IMR-90 (cell line): ENCODE data around the gene ZNF620. TPM values are rescaled to one million over a fixed set of nuclear protein-coding genes. Genes with fewer than 3 reads are reported as not detected.

Experiments used
- ATAC-seq: fragments of 200-7000 bp; cut with Tn5 transposase; 2 replicates; pipeline ENCODE4 v1.9.1; 2020; ENCODE audit warnings: low read depth, mild to moderate bottlenecking, moderate library complexity
- BruUV-seq: library from RNA; stranded (reverse); fragments of 400-500 nt; replicated peaks from 2 replicates; lab custom pipeline; 2021; lab: Mats Ljungman, UMichigan
- CTCF ChIA-PET: fragments of 300-600 bp; formaldehyde crosslinking; extraction: SDS; loops from one replicate; lab custom pipeline; 2021; ENCODE audit warnings: antibody characterized with exemption; lab: Yijun Ruan, JAX
- POLR2A ChIA-PET: fragments of 300-600 bp; sonication (Branson Sonifier 250); formaldehyde crosslinking; loops from one replicate; lab custom pipeline; 2022; ENCODE audit warnings: antibody characterized with exemption; ENCODE audit not compliant: unreplicated experiment; lab: Charles Lee
- DNase-seq: peaks from one replicate; pipeline ENCODE4 v3.0.0; 2013
- H2AFZ ChIP-seq: replicated peaks from 2 replicates; pipeline ENCODE3; 2013; ENCODE audit warnings: low read length, mild to moderate bottlenecking; ENCODE audit not compliant: poor library complexity
- H2AK5ac ChIP-seq: 2 replicates; pipeline ENCODE4 v1.6.1; 2013; ENCODE audit warnings: low read depth, low read length, inconsistent platforms
- H2AK9ac ChIP-seq: replicated peaks from 2 replicates; pipeline ENCODE3; 2013; ENCODE audit warnings: mild to moderate bottlenecking, low read depth, low read length, moderate library complexity; ENCODE audit not compliant: poor library complexity
- H2BK120ac ChIP-seq: 2 replicates; pipeline ENCODE4 v1.6.1; 2013; ENCODE audit warnings: low read depth, low read length, inconsistent platforms
- H2BK15ac ChIP-seq: 3 replicates; pipeline ENCODE4 v1.6.1; 2013; ENCODE audit warnings: low read depth, low read length, inconsistent platforms
- H2BK20ac ChIP-seq: 2 replicates; pipeline ENCODE4 v1.6.1; 2013; ENCODE audit warnings: low read depth, mild to moderate bottlenecking, inconsistent platforms, low read length, moderate library complexity
- H2BK5ac ChIP-seq: 2 replicates; pipeline ENCODE4 v1.6.1; 2013; ENCODE audit warnings: mild to moderate bottlenecking, low read depth, low read length, inconsistent platforms; ENCODE audit not compliant: poor library complexity, severe bottlenecking
- H3K14ac ChIP-seq: replicated peaks from 2 replicates; pipeline ENCODE4 v1.6.1; 2013; ENCODE audit warnings: low read depth, low read length, inconsistent platforms
- H3K18ac ChIP-seq: 2 replicates; pipeline ENCODE4 v1.6.1; 2013; ENCODE audit warnings: low read depth, low read length, control low read depth
- H3K23ac ChIP-seq: 2 replicates; pipeline ENCODE4 v1.6.1; 2013; ENCODE audit warnings: low read depth, low read length, inconsistent platforms
- H3K27ac ChIP-seq: 2 replicates; pipeline ENCODE4 v1.5.1; 2013; ENCODE audit warnings: mild to moderate bottlenecking, control low read depth, low read length; ENCODE audit not compliant: insufficient read depth
- H3K27me3 ChIP-seq: 2 replicates; pipeline ENCODE4 v1.6.1; 2013; ENCODE audit warnings: low read length; ENCODE audit not compliant: control insufficient read depth, insufficient read depth
- H3K36me3 ChIP-seq: 2 replicates; pipeline ENCODE4 v1.6.1; 2013; ENCODE audit warnings: low read length, mixed read lengths; ENCODE audit not compliant: control insufficient read depth, insufficient read depth
- H3K4ac ChIP-seq: 2 replicates; pipeline ENCODE4 v1.6.1; 2013; ENCODE audit warnings: low read depth, low read length, inconsistent platforms
- H3K4me1 ChIP-seq: 2 replicates; pipeline ENCODE4 v1.6.1; 2013; ENCODE audit warnings: low read length, mixed read lengths; ENCODE audit not compliant: control insufficient read depth, insufficient read depth
- H3K4me2 ChIP-seq: 2 replicates; pipeline ENCODE4 v1.6.1; 2013; ENCODE audit warnings: low read depth, mild to moderate bottlenecking, control low read depth, low read length, moderate library complexity
- H3K4me3 ChIP-seq: 2 replicates; pipeline ENCODE4 v1.5.1; 2013; ENCODE audit warnings: low read depth, mild to moderate bottlenecking, control low read depth, low read length, moderate library complexity; ENCODE audit not compliant: insufficient read depth
- H3K56ac ChIP-seq: 2 replicates; pipeline ENCODE4 v1.6.1; 2013; ENCODE audit warnings: low read length, inconsistent platforms; ENCODE audit not compliant: insufficient read depth; ENCODE audit errors: extremely low read depth
- H3K79me1 ChIP-seq, 2 experiments: 2 replicates each; pipeline ENCODE4 v1.6.1; 2013; ENCODE audit warnings: low read length in 2 of 2, inconsistent platforms in 1 of 2, low read depth in 1 of 2
- H3K9ac ChIP-seq: 2 replicates; pipeline ENCODE4 v1.6.1; 2013; ENCODE audit warnings: low read depth, low read length, control low read depth
- H3K9me1 ChIP-seq: 2 replicates; pipeline ENCODE4 v1.6.1; 2013; ENCODE audit warnings: low read length, inconsistent platforms; ENCODE audit not compliant: insufficient read depth
- H3K9me3 ChIP-seq: 2 replicates; pipeline ENCODE4 v1.6.1; 2013; ENCODE audit warnings: low read length; ENCODE audit not compliant: control insufficient read depth, insufficient read depth
- H4K20me1 ChIP-seq: 2 replicates; pipeline ENCODE4 v1.6.1; 2013; ENCODE audit warnings: low read length, inconsistent platforms; ENCODE audit not compliant: insufficient read depth
- H4K5ac ChIP-seq: 2 replicates; pipeline ENCODE4 v1.6.1; 2013; ENCODE audit warnings: mild to moderate bottlenecking, low read depth, low read length, control low read depth
- H4K8ac ChIP-seq, 2 experiments: 2 replicates each; pipeline ENCODE4 v1.6.1; 2013; ENCODE audit warnings: low read depth in 2 of 2, low read length in 2 of 2, control low read depth in 1 of 2, inconsistent platforms in 1 of 2
- H4K91ac ChIP-seq: 2 replicates; pipeline ENCODE4 v1.6.1; 2013; ENCODE audit warnings: low read depth, low read length, inconsistent platforms; ENCODE audit not compliant: insufficient read depth
- POLR2A ChIP-seq: IDR thresholded peaks from 2 replicates; pipeline ENCODE4 v1.6.1; 2012; ENCODE audit warnings: mild to moderate bottlenecking, low read depth, low read length
- WGBS, 2 experiments: methylation state at CpG; one replicate each; pipeline versions ENCODE4 v1.1.5 to v1.1.7; 2013; ENCODE audit warnings: missing lambda C conversion rate in 2 of 2; ENCODE audit not compliant: insufficient read length in 1 of 2; ENCODE audit errors: extremely low coverage in 2 of 2; 5-methylcytosine and 5-hydroxymethylcytosine counted together
- dilution Hi-C: fragments of 300-500 bp; cut with HindIII; formaldehyde crosslinking; loops from one replicate; pipeline ENCODE4 v1.14.3; 2018; ENCODE audit warnings: low sequenced_read_pairs; ENCODE audit not compliant: unreplicated experiment
- in situ Hi-C: fragments of 300-500 bp; cut with MboI; formaldehyde crosslinking; loops from 3 replicates; pipeline ENCODE4 v1.14.3; 2019; ENCODE audit warnings: low sequenced_read_pairs, inconsistent platforms, mixed read lengths
- intact Hi-C: fragments of 100-400 bp; cut with micrococcal nuclease; formaldehyde crosslinking; loops from 2 replicates; pipeline ENCODE4 v1.10.0; 2022
- polyA plus RNA-seq, 3 experiments: library from polyadenylated mRNA; depleted of rRNA; stranded (reverse); fragments of >200 nt; gene quantifications; 2 replicates each; pipeline ENCODE4 v1.2.3, GENCODE V29; 2012; ENCODE audit warnings: low replicate concordance in 1 of 3
- total RNA-seq: library from RNA; depleted of rRNA; stranded (reverse); fragments of >200 nt; gene quantifications from 2 replicates; pipeline ENCODE4 v1.2.3, GENCODE V29; 2012

The ZNF620 gene
- total and polyA plus RNA-seq, 2 of the 4 experiments (the other 2 are of a cell fraction) = 0.48 to 0.72 TPM

- ChIA-PET POLR2A (no interaction called here), CTCF (interaction anchor here (0.6 to 1.3 kb wide), 3 partner anchors 12 to 60 kb away, joined by 3 read pairs; partner anchors contain the start of gene ZNF619)
- peaks cover 10% of the 10 kb centered on the region for H4K20me1 ChIP-seq
- H3K14ac ChIP-seq = no peak overlapping the region
- H3K36me3 ChIP-seq = peaks cover 34% of the 10 kb centered on the region
- intact Hi-C loops = no loop called here
- H3K27ac ChIP-seq = no peak overlapping the region
- no peaks in the 10 kb centered on the region for H3K9me3 ChIP-seq
- H3K4me1 ChIP-seq = no peaks in the 10 kb centered on the region
- no peak overlapping the region for H4K91ac ChIP-seq
- ATAC-seq (no peak), DNase-seq (no peak)
- in situ Hi-C loops = no loop called here
- H2BK120ac ChIP-seq = no peak overlapping the region
- no peak overlapping the region for H2AFZ ChIP-seq
- no peak overlapping the region for H4K5ac ChIP-seq
- H3K56ac ChIP-seq = no peak overlapping the region
- H3K23ac ChIP-seq = no peak overlapping the region
- no peak overlapping the region for H2BK20ac ChIP-seq
- no peak overlapping the region for H3K4me3 ChIP-seq
- no peak overlapping the region for H2BK5ac ChIP-seq
- no peak overlapping the region for H3K4ac ChIP-seq
- dilution Hi-C loops = no loop called here
- TF ChIP-seq POLR2A = no peak
- H2AK5ac ChIP-seq = no peak overlapping the region
- H3K18ac ChIP-seq = no peak overlapping the region
- H3K9ac ChIP-seq = no peak overlapping the region
- no TSS peak for BruUV-seq
- H2AK9ac ChIP-seq = no peak overlapping the region
- H3K9me1 ChIP-seq = 0 out of 2 replicates have a peak, but pooled peaks cover 2% of the 10 kb centered on the region
- H2BK15ac ChIP-seq = no peak overlapping the region
- no peak overlapping the region for H3K4me2 ChIP-seq
- no peaks in the 10 kb centered on the region for H3K27me3 ChIP-seq
- WGBS, 2 experiments = 90% methylated on average over 5 of the region's 9 CpGs; no CpG with 5 or more reads in 1 of the 2 experiments
- no peak overlapping the region for H4K8ac ChIP-seq
- peaks cover 5 to 16% of the 10 kb centered on the region in 2 experiments for H3K79me1 ChIP-seq
Observed at GRCh38 chr3:40464339-40465110, 41.3 kb upstream of the ZNF620 start.
